IMR-90 (cell line): ENCODE data around the gene RASSF10.

Source experiments
- CTCF ChIP-seq: conservative IDR thresholded peaks from 2 replicates; pipeline ENCODE4 v1.5.1; 2012; ENCODE audit warnings: mild to moderate bottlenecking, low read depth, low read length, improper control_type of control experiment
- MAFK ChIP-seq: IDR thresholded peaks from 2 replicates; pipeline ENCODE4 v1.6.1; 2012; ENCODE audit warnings: low read depth, low read length, improper control_type of control experiment
- MXI1 ChIP-seq: IDR thresholded peaks from 2 replicates; pipeline ENCODE4 v1.6.1; 2012; ENCODE audit warnings: low read depth, mild to moderate bottlenecking, low read length, moderate library complexity, borderline replicate concordance
- POLR2A ChIP-seq: IDR thresholded peaks from 2 replicates; pipeline ENCODE4 v1.6.1; 2012; ENCODE audit warnings: mild to moderate bottlenecking, low read depth, low read length
- RAD21 ChIP-seq: IDR thresholded peaks from 2 replicates; pipeline ENCODE4 v1.6.1; 2012; ENCODE audit warnings: low read length, improper control_type of control experiment
- RCOR1 ChIP-seq: IDR thresholded peaks from 2 replicates; pipeline ENCODE4 v1.6.1; 2012; ENCODE audit warnings: mild to moderate bottlenecking, low read length, improper control_type of control experiment; ENCODE audit not compliant: insufficient replicate concordance
- USF2 ChIP-seq: fragments of 150-350 bp; IDR thresholded peaks from 2 replicates; pipeline ENCODE4 v1.6.1; 2017; ENCODE audit warnings: mild to moderate bottlenecking, antibody characterized with exemption, low read length, low read depth

GRCh38 chr11:13036235-13036634 is 27.1 kb downstream of the RASSF10 start:
- TF ChIP-seq CTCF (no peak), RAD21 (no peak), POLR2A (no peak), USF2 (no peak), MAFK (no peak), RCOR1 (no peak), MXI1 (no peak)
